Measurements from ENCODE around the gene TUBGCP5. TPM values are rescaled to one million over a fixed set of nuclear protein-coding genes. Genes with fewer than 3 reads are reported as not detected.

Gene TUBGCP5
- total RNA-seq, 1 experiment from 2014 or later = 18.8 TPM

DNA sequence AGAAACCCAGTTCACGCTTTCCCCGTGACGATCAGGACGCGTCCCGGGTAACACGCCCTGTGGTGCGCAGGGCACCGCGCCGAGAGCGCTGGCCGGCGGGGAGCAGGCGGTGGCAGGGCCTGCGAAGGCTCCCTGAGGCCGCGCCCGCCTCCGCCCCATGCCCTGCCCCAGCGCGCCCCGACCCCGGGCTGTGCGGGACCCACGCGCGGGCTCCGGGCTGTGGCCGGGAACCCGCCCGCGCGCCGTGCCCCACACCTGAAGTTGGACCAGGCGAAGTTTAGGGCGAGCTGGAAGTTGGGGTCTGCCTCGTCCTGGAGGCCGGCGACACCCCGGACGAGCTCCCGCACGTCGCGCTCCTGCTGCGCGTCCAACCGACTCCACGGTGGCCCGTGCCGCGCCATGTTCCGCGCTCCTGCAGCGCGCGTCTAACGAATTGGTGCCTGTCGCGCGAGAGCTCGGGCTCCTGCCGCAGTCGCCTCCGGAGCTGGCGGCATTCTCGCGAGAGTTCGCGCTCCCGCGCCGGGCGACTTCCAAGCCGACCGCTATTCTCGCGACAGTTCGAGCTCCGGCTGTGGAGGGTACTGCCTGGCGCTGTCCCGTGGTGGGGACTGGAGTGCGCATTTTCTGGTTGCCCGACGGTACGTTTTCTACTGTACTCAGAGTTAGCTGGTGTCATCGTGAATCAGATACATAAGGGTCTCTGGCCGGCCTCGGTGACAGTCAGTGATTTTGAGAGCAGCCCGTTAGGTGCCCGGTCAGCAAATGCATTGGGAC lies at the start of gene TUBGCP5 (continued):
- TF ChIP-seq, protein P1, sequence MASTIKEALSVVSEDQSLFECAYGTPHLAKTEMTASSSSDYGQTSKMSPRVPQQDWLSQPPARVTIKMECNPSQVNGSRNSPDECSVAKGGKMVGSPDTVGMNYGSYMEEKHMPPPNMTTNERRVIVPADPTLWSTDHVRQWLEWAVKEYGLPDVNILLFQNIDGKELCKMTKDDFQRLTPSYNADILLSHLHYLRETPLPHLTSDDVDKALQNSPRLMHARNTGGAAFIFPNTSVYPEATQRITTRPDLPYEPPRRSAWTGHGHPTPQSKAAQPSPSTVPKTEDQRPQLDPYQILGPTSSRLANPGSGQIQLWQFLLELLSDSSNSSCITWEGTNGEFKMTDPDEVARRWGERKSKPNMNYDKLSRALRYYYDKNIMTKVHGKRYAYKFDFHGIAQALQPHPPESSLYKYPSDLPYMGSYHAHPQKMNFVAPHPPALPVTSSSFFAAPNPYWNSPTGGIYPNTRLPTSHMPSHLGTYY (CRISPR knock-in tag; IDR thresholded peaks at IDR 0.05) = no peak
- TF ChIP-seq, protein P2, sequence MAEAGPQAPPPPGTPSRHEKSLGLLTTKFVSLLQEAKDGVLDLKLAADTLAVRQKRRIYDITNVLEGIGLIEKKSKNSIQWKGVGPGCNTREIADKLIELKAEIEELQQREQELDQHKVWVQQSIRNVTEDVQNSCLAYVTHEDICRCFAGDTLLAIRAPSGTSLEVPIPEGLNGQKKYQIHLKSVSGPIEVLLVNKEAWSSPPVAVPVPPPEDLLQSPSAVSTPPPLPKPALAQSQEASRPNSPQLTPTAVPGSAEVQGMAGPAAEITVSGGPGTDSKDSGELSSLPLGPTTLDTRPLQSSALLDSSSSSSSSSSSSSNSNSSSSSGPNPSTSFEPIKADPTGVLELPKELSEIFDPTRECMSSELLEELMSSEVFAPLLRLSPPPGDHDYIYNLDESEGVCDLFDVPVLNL (CRISPR knock-in tag; IDR thresholded peaks at IDR 0.05; ENCODE audit: borderline replicate concordance, low read depth) = peak; percentile 77; the same call in 1 of the 2 replicates
- TF ChIP-seq CREM (CRISPR knock-in tag; IDR thresholded peaks at IDR 0.05) (0 out of 2 replicates have a peak, but pooled peaks have one; percentile 43), RORB (CRISPR knock-in tag; IDR thresholded peaks at IDR 0.05) (no peak), ZNF263 (CRISPR knock-in tag; IDR thresholded peaks at IDR 0.05; ENCODE audit: low read depth) (no peak), MYBL2 (CRISPR knock-in tag; IDR thresholded peaks at IDR 0.05) (peak; percentile 66; the same call in 1 of the 2 replicates), NFE2L1 (CRISPR knock-in tag; IDR thresholded peaks at IDR 0.05) (no peak; the same call in 1 of the 2 replicates), TEAD1 (CRISPR knock-in tag; IDR thresholded peaks at IDR 0.05) (0 out of 2 replicates have a peak, but pooled peaks have one; percentile 56)
- TF ChIP-seq, protein P3, sequence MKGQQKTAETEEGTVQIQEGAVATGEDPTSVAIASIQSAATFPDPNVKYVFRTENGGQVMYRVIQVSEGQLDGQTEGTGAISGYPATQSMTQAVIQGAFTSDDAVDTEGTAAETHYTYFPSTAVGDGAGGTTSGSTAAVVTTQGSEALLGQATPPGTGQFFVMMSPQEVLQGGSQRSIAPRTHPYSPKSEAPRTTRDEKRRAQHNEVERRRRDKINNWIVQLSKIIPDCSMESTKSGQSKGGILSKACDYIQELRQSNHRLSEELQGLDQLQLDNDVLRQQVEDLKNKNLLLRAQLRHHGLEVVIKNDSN (CRISPR knock-in tag; IDR thresholded peaks at IDR 0.05) = peak; percentile 57; the same call in 1 of the 2 replicates
- TF ChIP-seq, protein P4, sequence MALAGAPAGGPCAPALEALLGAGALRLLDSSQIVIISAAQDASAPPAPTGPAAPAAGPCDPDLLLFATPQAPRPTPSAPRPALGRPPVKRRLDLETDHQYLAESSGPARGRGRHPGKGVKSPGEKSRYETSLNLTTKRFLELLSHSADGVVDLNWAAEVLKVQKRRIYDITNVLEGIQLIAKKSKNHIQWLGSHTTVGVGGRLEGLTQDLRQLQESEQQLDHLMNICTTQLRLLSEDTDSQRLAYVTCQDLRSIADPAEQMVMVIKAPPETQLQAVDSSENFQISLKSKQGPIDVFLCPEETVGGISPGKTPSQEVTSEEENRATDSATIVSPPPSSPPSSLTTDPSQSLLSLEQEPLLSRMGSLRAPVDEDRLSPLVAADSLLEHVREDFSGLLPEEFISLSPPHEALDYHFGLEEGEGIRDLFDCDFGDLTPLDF (CRISPR knock-in tag; IDR thresholded peaks at IDR 0.05) = 0 out of 2 replicates have a peak, but pooled peaks have one; percentile 46
- TF ChIP-seq, protein P5, sequence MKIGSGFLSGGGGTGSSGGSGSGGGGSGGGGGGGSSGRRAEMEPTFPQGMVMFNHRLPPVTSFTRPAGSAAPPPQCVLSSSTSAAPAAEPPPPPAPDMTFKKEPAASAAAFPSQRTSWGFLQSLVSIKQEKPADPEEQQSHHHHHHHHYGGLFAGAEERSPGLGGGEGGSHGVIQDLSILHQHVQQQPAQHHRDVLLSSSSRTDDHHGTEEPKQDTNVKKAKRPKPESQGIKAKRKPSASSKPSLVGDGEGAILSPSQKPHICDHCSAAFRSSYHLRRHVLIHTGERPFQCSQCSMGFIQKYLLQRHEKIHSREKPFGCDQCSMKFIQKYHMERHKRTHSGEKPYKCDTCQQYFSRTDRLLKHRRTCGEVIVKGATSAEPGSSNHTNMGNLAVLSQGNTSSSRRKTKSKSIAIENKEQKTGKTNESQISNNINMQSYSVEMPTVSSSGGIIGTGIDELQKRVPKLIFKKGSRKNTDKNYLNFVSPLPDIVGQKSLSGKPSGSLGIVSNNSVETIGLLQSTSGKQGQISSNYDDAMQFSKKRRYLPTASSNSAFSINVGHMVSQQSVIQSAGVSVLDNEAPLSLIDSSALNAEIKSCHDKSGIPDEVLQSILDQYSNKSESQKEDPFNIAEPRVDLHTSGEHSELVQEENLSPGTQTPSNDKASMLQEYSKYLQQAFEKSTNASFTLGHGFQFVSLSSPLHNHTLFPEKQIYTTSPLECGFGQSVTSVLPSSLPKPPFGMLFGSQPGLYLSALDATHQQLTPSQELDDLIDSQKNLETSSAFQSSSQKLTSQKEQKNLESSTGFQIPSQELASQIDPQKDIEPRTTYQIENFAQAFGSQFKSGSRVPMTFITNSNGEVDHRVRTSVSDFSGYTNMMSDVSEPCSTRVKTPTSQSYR (CRISPR knock-in tag; IDR thresholded peaks at IDR 0.05) = no peak
- TF ChIP-seq, protein P6, sequence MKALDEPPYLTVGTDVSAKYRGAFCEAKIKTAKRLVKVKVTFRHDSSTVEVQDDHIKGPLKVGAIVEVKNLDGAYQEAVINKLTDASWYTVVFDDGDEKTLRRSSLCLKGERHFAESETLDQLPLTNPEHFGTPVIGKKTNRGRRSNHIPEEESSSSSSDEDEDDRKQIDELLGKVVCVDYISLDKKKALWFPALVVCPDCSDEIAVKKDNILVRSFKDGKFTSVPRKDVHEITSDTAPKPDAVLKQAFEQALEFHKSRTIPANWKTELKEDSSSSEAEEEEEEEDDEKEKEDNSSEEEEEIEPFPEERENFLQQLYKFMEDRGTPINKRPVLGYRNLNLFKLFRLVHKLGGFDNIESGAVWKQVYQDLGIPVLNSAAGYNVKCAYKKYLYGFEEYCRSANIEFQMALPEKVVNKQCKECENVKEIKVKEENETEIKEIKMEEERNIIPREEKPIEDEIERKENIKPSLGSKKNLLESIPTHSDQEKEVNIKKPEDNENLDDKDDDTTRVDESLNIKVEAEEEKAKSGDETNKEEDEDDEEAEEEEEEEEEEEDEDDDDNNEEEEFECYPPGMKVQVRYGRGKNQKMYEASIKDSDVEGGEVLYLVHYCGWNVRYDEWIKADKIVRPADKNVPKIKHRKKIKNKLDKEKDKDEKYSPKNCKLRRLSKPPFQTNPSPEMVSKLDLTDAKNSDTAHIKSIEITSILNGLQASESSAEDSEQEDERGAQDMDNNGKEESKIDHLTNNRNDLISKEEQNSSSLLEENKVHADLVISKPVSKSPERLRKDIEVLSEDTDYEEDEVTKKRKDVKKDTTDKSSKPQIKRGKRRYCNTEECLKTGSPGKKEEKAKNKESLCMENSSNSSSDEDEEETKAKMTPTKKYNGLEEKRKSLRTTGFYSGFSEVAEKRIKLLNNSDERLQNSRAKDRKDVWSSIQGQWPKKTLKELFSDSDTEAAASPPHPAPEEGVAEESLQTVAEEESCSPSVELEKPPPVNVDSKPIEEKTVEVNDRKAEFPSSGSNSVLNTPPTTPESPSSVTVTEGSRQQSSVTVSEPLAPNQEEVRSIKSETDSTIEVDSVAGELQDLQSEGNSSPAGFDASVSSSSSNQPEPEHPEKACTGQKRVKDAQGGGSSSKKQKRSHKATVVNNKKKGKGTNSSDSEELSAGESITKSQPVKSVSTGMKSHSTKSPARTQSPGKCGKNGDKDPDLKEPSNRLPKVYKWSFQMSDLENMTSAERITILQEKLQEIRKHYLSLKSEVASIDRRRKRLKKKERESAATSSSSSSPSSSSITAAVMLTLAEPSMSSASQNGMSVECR (CRISPR knock-in tag; IDR thresholded peaks at IDR 0.05; ENCODE audit: borderline replicate concordance) = peak; percentile 57; the same call in 1 of the 2 replicates
- TF ChIP-seq, protein P7, sequence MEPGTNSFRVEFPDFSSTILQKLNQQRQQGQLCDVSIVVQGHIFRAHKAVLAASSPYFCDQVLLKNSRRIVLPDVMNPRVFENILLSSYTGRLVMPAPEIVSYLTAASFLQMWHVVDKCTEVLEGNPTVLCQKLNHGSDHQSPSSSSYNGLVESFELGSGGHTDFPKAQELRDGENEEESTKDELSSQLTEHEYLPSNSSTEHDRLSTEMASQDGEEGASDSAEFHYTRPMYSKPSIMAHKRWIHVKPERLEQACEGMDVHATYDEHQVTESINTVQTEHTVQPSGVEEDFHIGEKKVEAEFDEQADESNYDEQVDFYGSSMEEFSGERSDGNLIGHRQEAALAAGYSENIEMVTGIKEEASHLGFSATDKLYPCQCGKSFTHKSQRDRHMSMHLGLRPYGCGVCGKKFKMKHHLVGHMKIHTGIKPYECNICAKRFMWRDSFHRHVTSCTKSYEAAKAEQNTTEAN (CRISPR knock-in tag; IDR thresholded peaks at IDR 0.05) = 0 out of 2 replicates have a peak, but pooled peaks have one; percentile 40
- TF ChIP-seq, protein P8, sequence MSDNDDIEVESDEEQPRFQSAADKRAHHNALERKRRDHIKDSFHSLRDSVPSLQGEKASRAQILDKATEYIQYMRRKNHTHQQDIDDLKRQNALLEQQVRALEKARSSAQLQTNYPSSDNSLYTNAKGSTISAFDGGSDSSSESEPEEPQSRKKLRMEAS (CRISPR knock-in tag; IDR thresholded peaks at IDR 0.05) = peak; percentile 78

Data from WTC11 (cell line).